Measurements from ENCODE around the gene PEAK1. TPM values are rescaled to one million over a fixed set of nuclear protein-coding genes. Genes with fewer than 3 reads are reported as not detected.

The PEAK1 gene, protein sequence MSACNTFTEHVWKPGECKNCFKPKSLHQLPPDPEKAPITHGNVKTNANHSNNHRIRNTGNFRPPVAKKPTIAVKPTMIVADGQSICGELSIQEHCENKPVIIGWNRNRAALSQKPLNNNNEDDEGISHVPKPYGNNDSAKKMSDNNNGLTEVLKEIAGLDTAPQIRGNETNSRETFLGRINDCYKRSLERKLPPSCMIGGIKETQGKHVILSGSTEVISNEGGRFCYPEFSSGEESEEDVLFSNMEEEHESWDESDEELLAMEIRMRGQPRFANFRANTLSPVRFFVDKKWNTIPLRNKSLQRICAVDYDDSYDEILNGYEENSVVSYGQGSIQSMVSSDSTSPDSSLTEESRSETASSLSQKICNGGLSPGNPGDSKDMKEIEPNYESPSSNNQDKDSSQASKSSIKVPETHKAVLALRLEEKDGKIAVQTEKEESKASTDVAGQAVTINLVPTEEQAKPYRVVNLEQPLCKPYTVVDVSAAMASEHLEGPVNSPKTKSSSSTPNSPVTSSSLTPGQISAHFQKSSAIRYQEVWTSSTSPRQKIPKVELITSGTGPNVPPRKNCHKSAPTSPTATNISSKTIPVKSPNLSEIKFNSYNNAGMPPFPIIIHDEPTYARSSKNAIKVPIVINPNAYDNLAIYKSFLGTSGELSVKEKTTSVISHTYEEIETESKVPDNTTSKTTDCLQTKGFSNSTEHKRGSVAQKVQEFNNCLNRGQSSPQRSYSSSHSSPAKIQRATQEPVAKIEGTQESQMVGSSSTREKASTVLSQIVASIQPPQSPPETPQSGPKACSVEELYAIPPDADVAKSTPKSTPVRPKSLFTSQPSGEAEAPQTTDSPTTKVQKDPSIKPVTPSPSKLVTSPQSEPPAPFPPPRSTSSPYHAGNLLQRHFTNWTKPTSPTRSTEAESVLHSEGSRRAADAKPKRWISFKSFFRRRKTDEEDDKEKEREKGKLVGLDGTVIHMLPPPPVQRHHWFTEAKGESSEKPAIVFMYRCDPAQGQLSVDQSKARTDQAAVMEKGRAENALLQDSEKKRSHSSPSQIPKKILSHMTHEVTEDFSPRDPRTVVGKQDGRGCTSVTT (N-terminal part only)
- total RNA-seq: 132 TPM
- long read RNA-seq, full-length matches to known transcripts: 2 of 25 reads
- long read RNA-seq, partial matches to known transcripts: 2 of 25 reads
- long read RNA-seq, other reads (novel, unspliced or antisense): 21 of 25 reads

DNA sequence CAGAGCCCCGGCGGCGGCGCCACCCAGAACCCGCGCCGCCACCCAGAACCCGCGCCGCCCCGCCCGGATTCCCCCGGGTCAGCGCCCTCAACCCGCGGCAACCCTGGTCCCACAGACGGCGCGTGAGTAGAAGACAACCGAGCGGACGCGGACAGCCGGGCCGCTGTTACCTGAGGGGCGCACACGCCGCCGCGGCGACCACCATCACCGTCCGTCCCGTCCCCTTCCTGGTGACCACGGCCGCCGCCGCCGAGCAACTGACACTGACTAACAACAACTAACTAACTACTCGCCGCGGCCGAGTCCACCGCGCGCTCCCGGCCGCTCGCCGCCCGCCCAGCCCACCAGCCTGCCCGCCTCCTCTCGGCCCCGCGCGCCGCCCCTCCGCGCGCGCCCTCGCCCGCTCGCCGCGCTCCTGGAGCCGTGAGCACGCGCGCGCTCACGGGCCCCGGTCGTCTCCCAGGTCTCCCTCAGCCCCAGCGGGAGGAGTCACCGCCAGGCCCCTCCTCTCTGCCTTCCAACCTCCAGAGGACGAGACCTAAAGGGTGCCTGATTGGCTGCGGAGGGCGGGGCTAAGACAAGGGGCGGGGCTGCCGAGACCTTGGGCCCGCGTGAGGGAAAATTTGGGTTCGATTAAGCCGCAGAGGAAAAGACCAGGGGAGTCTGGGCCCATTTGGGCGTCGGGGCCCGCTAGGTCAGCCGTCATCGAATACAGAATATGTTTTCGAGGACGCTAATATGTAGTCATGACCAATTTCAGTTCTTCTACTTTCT lies at the start of gene PEAK1:
TSS of gene PEAK1 (minus strand) at position 269 of the 774 bp plus-strand sequence. CDS start 238,178 bp downstream, outside the sequence.
- intact Hi-C loops (cut with DNase I): loop anchor here (1.0 to 2.0 kb wide), 2 partner anchors 76 to 233 kb away; no protein-coding TSS in a partner anchor
- peak; percentile 99 for DNase-seq (ENCODE audit: low spot score)

DNA sequence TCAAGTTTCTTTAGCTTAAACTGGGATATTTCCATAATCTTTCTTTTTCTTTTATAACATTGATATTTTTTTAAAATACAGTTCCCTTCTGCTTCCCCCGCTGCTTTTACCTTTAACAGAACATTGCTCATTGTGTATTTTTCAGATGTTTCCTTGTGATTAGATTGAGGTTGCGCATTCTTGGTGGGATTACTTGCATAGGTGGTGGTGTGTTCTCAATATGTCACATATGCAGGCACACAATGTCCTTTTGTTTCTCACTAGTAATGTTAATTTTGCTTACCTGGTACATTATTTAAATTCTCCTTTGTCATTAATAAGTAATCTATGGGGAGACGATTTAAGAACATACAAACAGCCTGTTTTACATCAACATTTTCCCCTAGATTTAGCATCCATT lies 49.0 kb upstream of the PEAK1 start:
- no peak for DNase-seq (ENCODE audit: low spot score)
- intact Hi-C loops (cut with DNase I): no loop called here

DNA sequence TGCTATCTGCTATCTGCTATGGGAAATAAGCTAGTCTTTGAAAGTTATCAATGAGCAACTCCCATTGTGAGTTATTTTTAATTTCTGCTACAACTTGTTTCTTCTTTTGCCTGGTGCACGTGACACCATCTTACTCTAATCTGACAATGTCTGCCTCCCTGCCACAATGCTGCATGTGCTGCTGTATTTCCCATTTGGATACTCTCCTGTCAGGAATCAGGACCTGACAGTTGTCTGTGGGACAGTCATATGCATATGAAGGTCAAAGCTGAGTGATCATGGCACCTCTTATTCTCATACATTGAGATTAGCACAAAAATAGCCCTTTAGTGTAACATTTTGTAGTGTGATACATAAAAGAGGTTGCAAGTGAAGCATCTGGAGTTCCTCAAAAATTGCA lies 46.6 kb upstream of the PEAK1 start:
- no peak for DNase-seq (ENCODE audit: low spot score)
- intact Hi-C loops (cut with DNase I): no loop called here

DNA sequence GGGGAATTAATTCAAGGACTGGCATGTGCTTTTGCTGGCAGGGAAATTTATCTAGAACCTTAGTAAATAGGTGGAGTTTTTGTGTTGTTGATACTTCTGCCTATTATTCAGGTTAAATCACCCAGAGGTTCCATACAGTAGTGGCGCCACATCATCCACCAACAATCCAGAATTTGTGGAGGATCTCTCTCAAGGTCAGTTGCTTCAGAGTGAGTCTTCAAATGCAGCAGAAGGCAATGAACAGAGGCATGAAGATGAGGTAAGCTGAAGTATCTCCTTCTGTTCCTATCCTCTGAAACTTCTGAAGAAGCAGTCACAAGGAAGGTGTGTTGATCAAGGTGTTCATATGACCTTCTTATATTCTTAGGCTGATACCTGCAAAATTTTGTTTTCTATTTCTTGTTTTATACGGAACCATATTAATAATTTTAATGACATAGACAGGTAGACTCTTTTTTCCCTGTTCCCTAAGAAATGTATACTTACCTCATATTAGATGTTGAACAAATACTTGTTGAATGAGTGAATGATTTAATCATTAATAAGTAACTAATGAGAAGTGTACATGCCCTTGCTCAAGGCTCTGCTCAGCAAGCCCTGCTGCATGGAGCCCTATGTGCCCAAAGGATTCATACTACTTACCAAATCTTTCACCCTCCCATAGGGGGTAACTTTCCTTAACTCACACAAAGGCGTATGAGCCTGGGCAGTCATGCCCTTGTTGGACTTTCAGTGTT lies 44.4 kb upstream of the PEAK1 start:
- intact Hi-C loops (cut with DNase I): no loop called here
- DNase-seq (ENCODE audit: low spot score): no peak

DNA sequence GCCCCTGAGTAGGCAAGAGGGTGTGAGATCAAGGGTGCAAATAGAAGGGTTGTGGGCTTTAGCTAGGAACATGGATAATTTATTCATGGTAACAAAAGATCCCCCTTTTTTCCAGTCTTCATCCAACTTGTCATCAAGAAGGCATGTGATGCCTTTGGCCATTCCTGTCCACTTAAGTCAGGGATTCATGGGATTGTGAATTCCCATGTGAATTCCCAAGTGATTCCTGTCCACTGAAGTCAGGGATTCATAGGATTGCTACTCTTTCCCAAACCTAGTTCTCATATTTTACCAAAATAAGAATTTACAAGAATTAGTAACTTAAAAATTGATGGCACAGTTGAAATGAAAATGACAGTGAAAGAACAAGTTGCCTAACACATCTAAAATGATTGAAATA lies 41.6 kb upstream of the PEAK1 start:
- intact Hi-C loops (cut with DNase I): no loop called here
- no peak for DNase-seq (ENCODE audit: low spot score)

DNA sequence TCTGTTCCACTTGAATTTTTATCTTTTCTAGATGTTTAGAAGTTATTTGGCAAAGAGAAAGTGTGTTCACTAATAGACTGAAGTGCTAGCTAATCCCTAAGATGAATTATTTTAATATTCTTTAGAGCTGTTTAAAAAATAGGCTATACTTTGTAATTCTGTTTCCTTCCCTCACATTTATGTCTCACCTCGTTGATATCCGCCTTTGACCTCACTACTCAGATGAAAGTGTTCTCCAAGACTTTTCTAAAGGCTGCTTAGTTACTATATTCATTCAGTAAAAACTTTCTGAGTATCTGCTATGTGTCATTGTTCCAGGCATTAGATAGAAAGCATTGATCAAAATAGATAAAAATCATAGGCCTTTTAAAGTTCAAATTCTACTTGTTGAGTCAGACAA lies 39.1 kb upstream of the PEAK1 start:
- no peak for DNase-seq (ENCODE audit: low spot score)
- intact Hi-C loops (cut with DNase I): loop anchor here (5.0 kb wide), 1 partner anchor 38 kb away; no protein-coding TSS in a partner anchor

DNA sequence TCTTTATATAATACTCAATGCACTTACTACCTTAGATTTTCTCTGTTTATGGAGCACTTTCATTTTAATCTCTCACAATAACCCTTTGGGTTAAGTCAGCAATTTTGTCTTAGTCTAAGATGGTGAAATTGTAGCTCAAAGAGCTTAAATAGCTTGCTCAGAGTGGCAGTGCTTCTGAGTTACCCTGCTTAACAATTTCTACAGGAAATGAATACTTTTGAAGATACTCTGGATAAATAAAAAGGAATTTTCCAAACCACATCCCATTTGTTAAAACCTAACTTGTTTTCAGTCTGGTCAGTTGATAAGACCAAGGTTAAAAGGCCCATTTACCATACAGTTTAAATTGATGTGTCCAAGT lies 38.0 kb upstream of the PEAK1 start:
- intact Hi-C loops (cut with DNase I): loop anchor here (5.0 kb wide), 1 partner anchor 39 kb away; no protein-coding TSS in a partner anchor

DNA sequence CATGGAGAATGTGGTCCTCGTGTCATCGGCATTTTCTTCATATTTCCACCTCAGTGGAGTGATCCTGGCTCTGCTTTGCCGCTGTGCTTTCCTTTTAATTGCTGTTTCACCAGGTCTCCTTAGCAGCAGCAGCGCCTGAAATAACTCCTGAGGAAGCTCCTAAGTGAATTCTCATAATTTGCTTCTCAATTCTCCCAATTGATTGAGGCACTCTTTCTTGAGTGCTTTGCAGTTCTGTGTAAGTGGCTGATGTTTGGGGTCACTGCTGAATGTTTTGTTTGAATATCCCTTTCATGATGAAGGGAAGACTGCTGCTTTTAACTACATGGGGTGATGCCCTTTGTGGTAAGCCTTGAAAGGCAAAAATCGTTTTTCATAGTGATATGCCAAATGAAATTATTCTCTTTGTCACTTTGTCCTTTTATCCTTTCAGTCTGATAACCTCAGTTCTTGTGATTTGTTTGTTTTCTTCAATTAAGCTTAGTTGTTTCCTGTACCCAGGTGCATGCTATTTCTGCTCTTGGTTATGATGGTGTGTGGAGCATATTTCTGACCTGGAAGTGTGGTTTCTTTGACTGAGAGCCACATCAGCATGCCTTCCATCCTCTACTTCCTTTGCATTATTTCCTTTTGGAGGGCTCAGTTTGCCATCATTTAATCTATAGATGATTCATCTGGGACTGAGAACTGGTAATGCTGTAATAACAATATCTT lies 37.4 kb upstream of the PEAK1 start:
- no peak for DNase-seq (ENCODE audit: low spot score)
- intact Hi-C loops (cut with DNase I): loop anchor here (5.0 kb wide), 1 partner anchor 40 kb away; no protein-coding TSS in a partner anchor

More for the DNA sequence above, 38.0 kb upstream of the PEAK1 start:
- DNase-seq (ENCODE audit: low spot score): no peak

DNA sequence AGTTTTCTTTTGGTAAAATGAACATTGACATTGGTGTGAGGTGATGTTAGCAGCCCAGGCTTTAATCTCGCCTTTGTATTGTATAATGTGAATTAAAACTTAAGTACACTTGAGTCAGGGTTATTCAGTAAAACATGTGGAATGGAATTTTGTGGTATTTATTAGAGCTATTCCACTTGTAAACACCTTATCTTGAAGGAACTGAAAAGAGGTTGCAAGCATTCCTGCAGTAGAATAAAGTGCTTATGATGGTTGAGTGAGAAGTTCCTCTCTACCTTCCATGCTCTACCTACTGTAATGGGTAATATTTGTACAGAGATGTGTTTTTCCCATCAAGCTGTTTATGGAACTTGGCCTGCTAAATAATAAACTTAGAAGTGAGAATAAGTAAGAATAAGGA lies 36.8 kb upstream of the PEAK1 start:
- intact Hi-C loops (cut with DNase I): loop anchor here (5.0 kb wide), 1 partner anchor 41 kb away; no protein-coding TSS in a partner anchor
- DNase-seq (ENCODE audit: low spot score): no peak

DNA sequence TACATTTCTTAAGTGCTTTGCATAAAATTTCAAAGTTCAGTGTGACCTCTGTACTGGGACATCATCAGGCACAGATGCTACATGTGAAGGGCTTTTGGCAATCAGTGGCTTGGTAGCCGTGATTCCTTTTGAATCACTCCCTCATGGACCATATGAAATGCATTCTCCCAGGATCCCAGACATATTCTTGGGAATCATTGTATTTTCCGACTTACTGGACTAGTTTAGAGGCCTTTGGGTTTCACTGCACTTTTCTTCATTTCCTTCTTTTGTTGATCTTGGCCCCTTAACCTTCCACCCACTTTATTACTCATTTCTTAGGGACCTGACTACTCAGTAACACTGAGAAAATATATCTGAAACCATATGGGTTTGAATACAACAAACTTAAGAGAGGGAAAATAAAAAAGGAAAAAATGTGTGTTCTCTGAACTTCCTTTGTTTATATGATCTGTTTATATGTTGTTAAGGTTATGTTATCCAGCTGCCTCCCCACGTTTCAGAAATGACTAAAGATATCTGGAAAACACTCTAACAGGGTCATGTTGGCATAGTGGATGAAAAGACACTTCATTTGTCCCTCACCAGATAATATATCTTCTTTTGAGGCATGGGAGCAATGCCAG lies 35.9 kb upstream of the PEAK1 start:
- DNase-seq (ENCODE audit: low spot score): no peak
- intact Hi-C loops (cut with DNase I): loop anchor here (5.0 kb wide), 1 partner anchor 41 kb away; no protein-coding TSS in a partner anchor

DNA sequence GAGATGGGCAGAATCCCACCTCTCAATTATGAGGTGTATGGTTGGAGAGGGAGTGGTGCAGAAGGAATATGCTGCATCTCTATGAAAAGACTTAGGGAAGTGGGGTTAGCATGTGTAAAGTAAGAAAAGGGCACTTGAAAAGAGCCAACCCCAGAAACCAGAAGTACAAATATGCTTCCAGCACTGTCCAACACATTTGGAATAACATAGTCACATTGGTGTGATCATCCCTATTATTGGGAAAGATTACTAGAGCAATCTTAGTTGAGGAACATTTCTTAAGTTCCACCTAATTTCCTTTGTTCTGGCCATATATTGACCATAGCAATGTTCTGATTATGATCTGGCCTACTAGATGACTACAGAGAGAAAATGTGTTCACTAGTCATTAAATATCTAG lies 35.0 kb upstream of the PEAK1 start:
- no peak for DNase-seq (ENCODE audit: low spot score)
- intact Hi-C loops (cut with DNase I): loop anchor here (5.0 kb wide), 1 partner anchor 42 kb away; no protein-coding TSS in a partner anchor

DNA sequence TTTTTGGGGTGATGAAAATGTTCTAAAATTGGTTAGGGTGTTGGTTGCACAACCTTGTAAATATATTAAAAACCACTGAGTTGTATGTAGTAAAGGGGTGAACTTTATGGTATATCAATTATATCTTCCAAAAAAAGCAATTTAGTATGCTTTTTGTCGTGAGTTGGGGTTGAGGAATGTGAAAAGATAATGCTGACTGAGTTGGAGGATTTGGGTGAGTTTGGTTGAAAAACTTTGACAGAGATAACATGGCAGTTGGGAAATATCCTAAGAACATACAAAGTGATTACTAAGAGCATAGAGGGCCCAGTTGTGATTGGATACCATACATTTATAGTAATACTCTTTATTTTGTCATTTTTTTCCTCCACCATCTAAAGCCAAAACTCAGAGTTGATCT lies 34.4 kb upstream of the PEAK1 start:
- intact Hi-C loops (cut with DNase I): no loop called here

DNA sequence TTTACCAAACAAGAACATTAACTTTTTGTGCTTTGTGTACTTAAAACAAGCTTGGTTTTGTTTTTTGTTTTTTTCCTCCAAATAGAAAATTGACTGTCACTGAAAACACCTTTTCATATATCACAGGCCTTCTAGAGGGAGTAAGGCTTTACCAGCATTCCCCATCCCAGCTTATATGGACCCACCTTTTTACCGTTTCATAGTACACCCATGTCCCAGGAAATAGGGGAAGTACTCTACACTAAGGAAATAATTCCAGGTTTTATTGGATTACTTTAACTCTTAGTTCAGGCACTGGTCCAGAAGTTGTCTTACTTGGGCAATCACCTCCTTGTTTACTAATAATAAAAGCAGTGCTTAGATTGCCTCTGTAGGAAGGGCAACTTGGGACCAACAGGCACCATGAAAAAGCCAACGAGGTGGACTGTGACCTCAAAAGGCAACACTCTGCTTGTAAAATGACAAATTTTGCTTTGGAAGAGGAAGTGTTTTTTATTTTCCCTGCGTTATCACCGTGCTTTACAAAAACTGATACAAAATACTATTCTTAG lies 27.0 kb upstream of the PEAK1 start:
- no peak for DNase-seq (ENCODE audit: low spot score)
- intact Hi-C loops (cut with DNase I): no loop called here

More for the DNA sequence above, 34.4 kb upstream of the PEAK1 start:
- DNase-seq (ENCODE audit: low spot score): no peak

DNA sequence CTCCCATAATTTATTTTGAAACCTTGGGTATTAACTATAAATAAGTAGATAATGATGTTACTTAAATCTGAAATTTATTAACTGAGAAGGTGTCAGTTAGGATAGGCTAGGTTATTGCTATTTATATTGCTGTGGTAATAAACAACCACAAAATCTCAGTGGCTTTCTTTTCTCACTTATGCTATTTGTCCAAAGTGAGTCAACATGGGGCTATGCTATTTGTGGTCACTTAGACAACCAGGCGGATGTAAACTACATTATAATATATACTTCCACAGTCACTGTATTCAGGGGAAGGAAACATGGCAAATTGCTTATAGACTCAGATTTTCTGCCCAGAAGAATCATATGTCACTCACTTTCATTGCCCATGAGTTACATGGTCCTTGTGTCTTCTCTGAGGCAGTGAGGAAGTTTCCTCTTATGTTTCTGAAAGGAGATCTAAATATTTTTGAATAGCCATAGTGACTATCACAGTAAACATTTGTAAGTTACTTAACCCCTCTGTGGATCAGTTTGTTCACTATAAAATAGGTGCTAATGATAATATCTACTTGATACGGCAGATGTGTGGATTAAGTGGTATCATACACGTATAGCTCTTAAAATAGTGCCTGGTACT lies 20.6 kb upstream of the PEAK1 start:
- intact Hi-C loops (cut with DNase I): no loop called here
- no peak for DNase-seq (ENCODE audit: low spot score)

DNA sequence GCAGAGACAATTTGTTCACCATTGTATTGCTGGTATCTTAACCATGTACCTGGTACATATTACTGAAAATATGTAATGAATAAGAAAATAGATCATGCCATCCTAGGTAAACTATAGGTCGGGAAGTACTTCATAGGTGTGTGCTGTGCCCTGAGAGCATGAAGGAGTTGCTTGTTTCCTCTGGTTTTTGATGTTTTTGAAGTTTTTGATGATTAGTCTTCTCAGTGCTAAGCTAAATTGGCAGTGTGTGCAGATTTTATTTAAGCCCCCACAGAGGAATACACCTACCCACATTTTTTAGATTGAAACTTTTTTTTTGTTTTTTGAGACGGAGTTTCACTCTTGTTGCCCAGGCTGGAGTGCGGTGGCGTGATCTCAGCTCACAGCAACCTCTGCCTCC lies 17.4 kb upstream of the PEAK1 start:
- intact Hi-C loops (cut with DNase I): no loop called here
- no peak for DNase-seq (ENCODE audit: low spot score)

DNA sequence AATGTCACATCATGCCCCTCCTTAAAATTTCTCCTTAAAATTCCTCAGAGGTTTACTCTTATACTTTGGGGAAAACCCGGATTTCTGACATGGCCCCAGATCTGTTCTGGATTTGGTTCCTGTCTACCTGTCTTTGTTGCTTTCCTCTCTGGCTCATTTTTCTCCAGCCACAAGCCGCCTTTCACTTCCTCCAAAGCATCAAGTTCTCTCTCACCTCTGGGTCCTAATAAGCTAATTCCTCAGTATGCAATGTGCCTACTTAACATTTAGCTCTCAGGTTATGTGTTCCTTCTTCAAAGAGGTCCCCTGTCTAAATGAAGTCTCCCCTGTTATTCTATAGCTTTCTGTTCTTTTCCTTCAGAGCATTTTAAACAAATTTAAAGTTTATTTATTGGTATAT lies 16.9 kb upstream of the PEAK1 start:
- intact Hi-C loops (cut with DNase I): no loop called here
- DNase-seq (ENCODE audit: low spot score): no peak

Data from cardiac septum (tissue), 1 donor.